ENCODE measurements around the gene GLT8D2. TPM values are rescaled to one million over a fixed set of nuclear protein-coding genes. Genes with fewer than 3 reads are reported as not detected.
"Not testable (repeated sequence)": the region's sequence is repeated elsewhere in the genome, so short reads cannot be mapped to it uniquely, and the experiment has no call there.

GLT8D2 gene
- total RNA-seq, 1 experiment from 2014 or later: 1.6 TPM

DNA sequence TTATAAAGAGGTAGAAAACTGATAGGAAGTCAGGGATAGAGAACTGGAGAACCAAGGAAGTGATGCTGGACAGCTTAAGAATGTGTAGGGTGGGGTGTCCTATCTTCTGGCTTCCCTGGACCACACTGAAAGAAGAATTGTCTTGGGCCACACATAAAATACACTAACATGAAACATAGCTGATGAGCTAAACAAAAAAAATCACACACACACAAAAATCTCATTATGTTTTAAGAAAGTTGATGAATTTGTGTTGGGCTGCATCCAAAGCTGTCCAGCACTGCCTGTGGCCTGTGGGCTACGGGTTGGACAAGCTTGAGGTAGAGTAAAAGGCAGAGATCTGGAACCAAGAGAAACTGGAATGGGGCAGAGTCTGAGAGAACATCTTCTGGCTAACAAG is 7.4 kb downstream of the GLT8D2 start:
- Histone ChIP-seq H3K27me3 (ENCODE audit: low read length) (no peaks in the 10 kb centered on the region), H3K4me3 (ENCODE audit: low read length) (no peak overlapping the region), H3K9me2 (replicated peaks; ENCODE audit: low read length) (no peaks in the 10 kb centered on the region), H3F3A (ENCODE audit: low read length, unreplicated experiment) (no peaks in the 10 kb centered on the region), H3K27ac (ENCODE audit: low read length) (no peak overlapping the region), H4K20me1 (ENCODE audit: low read length) (no peaks in the 10 kb centered on the region), H3K4me2 (ENCODE audit: low read length) (no peak overlapping the region), H3K4me1 (ENCODE audit: insufficient read depth, low read length) (no peaks in the 10 kb centered on the region), H3K79me2 (ENCODE audit: low read length) (no peaks in the 10 kb centered on the region), H2AFZ (ENCODE audit: low read length) (no peak overlapping the region), H3K9me3 (ENCODE audit: low read length) (no peaks in the 10 kb centered on the region), H3K36me3 (ENCODE audit: low read depth, low read length) (no peaks in the 10 kb centered on the region), H3K9ac (ENCODE audit: low read length) (no peak overlapping the region)
- ATAC-seq (no peak), DNase-seq (no peak)
- ChIA-PET POLR2A (ENCODE audit: unreplicated experiment) (no interaction called here), CTCF (no interaction called here)
- TF ChIP-seq EZH2 (IDR thresholded peaks at IDR 0.05; ENCODE audit: low read length, unreplicated experiment) (no peak), EZH2phosphoT487 (IDR thresholded peaks at IDR 0.05; ENCODE audit: borderline replicate concordance, low read length) (no peak)
- TF ChIP-seq, protein P1, sequence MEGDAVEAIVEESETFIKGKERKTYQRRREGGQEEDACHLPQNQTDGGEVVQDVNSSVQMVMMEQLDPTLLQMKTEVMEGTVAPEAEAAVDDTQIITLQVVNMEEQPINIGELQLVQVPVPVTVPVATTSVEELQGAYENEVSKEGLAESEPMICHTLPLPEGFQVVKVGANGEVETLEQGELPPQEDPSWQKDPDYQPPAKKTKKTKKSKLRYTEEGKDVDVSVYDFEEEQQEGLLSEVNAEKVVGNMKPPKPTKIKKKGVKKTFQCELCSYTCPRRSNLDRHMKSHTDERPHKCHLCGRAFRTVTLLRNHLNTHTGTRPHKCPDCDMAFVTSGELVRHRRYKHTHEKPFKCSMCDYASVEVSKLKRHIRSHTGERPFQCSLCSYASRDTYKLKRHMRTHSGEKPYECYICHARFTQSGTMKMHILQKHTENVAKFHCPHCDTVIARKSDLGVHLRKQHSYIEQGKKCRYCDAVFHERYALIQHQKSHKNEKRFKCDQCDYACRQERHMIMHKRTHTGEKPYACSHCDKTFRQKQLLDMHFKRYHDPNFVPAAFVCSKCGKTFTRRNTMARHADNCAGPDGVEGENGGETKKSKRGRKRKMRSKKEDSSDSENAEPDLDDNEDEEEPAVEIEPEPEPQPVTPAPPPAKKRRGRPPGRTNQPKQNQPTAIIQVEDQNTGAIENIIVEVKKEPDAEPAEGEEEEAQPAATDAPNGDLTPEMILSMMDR (conservative IDR thresholded peaks at IDR 0.05; ENCODE audit: low read depth, low read length): no peak
- intact Hi-C loops (cut with micrococcal nuclease): no loop called here
- BruUV-seq (replicated peaks): no TSS peak

DNA sequence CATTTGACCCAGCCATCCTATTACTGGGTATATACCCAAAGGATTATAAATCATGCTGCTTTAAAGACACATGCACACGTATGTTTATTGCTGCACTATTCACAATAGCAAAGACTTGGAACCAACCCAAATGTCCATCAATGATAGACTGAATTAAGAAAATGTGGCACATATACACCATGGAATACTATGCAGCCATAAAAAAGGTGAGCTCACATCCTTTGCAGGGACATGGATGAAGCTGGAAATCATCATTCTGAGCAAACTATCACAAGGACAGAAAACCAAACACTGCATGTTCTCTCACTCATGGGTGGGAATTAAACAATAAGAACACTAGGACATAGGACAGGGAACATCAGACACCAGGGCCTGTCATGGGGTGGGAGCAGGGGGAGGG is 10.2 kb downstream of the GLT8D2 start:
- H3K9me3 ChIP-seq (ENCODE audit: low read length); H3K27ac ChIP-seq (ENCODE audit: low read length); H3K4me2 ChIP-seq (ENCODE audit: low read length); H3K9me2 ChIP-seq (replicated peaks; ENCODE audit: low read length); H3K79me2 ChIP-seq (ENCODE audit: low read length); BruUV-seq (replicated peaks); CTCF ChIA-PET; H3F3A ChIP-seq (ENCODE audit: low read length, unreplicated experiment); H3K9ac ChIP-seq (ENCODE audit: low read length); H3K36me3 ChIP-seq (ENCODE audit: low read depth, low read length); DNase-seq; ATAC-seq; intact Hi-C loops (cut with micrococcal nuclease); H3K27me3 ChIP-seq (ENCODE audit: low read length); H3K4me1 ChIP-seq (ENCODE audit: insufficient read depth, low read length); H2AFZ ChIP-seq (ENCODE audit: low read length); H3K4me3 ChIP-seq (ENCODE audit: low read length); H4K20me1 ChIP-seq (ENCODE audit: low read length): not testable (repeated sequence)
- POLR2A ChIA-PET (ENCODE audit: unreplicated experiment): interaction anchor here (0.7 kb wide), 1 partner anchor 58 kb away, joined by 5 read pairs; no protein-coding TSS in a partner anchor

DNA sequence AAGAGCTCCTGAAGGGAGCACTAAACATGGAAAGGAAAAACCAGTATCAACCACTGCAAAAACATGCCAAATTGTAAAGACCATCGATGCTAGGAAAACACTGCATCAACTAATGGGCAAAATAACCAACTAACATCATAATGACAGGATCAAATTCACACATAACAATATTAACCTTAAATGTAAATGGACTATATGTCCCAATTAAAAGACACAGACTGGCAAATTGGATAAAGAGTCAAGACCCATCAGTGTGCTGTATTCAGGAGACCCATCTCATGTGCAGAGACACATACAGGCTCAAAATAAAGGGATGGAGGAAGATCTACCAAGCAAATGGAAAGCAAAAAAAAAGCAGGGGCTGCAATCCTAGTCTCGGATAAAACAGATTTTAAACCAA is 13.8 kb downstream of the GLT8D2 start:
- ATAC-seq: not testable (repeated sequence)

DNA sequence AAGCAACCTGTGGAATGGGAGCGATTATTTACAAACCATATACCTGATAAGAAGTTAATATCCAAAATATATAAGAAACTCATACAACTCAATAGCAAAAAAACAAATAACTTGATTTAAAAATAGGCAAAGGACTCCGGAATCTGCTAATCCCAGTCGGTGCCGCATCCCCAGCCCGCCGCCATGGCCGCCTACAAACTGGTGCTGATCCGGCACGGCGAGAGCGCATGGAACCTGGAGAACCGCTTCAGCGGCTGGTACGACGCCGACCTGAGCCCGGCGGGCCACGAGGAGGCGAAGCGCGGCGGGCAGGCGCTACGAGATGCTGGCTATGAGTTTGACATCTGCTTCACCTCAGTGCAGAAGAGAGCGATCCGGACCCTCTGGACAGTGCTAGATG is 19.4 kb downstream of the GLT8D2 start:
- H3K36me3 ChIP-seq (ENCODE audit: low read depth, low read length); intact Hi-C loops (cut with micrococcal nuclease); H3K79me2 ChIP-seq (ENCODE audit: low read length); H3K4me1 ChIP-seq (ENCODE audit: insufficient read depth, low read length); H3K4me2 ChIP-seq (ENCODE audit: low read length); H3K27ac ChIP-seq (ENCODE audit: low read length); DNase-seq; H4K20me1 ChIP-seq (ENCODE audit: low read length); POLR2A ChIA-PET (ENCODE audit: unreplicated experiment); H3F3A ChIP-seq (ENCODE audit: low read length, unreplicated experiment); H3K9me2 ChIP-seq (replicated peaks; ENCODE audit: low read length); H3K27me3 ChIP-seq (ENCODE audit: low read length); H3K4me3 ChIP-seq (ENCODE audit: low read length); ATAC-seq; H2AFZ ChIP-seq (ENCODE audit: low read length); CTCF ChIA-PET; BruUV-seq (replicated peaks); H3K9me3 ChIP-seq (ENCODE audit: low read length); H3K9ac ChIP-seq (ENCODE audit: low read length): not testable (repeated sequence)

More for the DNA sequence above, 13.8 kb downstream of the GLT8D2 start:
- H4K20me1 ChIP-seq (ENCODE audit: low read length); DNase-seq; H3K4me3 ChIP-seq (ENCODE audit: low read length); H3K9me3 ChIP-seq (ENCODE audit: low read length); H3K27ac ChIP-seq (ENCODE audit: low read length); BruUV-seq (replicated peaks); H3K79me2 ChIP-seq (ENCODE audit: low read length); H2AFZ ChIP-seq (ENCODE audit: low read length); CTCF ChIA-PET; H3K4me1 ChIP-seq (ENCODE audit: insufficient read depth, low read length); H3F3A ChIP-seq (ENCODE audit: low read length, unreplicated experiment); H3K9ac ChIP-seq (ENCODE audit: low read length); H3K36me3 ChIP-seq (ENCODE audit: low read depth, low read length); POLR2A ChIA-PET (ENCODE audit: unreplicated experiment); H3K4me2 ChIP-seq (ENCODE audit: low read length); H3K27me3 ChIP-seq (ENCODE audit: low read length); H3K9me2 ChIP-seq (replicated peaks; ENCODE audit: low read length); intact Hi-C loops (cut with micrococcal nuclease): not testable (repeated sequence)

Measured in PC-3 (cell line).